NCI-H510A treated with DMSO at 0.1 percent for 48 hours (cell line): ENCODE data around the gene RYR1.
"Not testable (repeated sequence)": the region's sequence is repeated elsewhere in the genome, so short reads cannot be mapped to it uniquely, and the experiment has no call there.

ENCODE experiments used
- DNase-seq: peaks from one replicate; lab custom pipeline; 2025; lab: John Stamatoyannopoulos, UW

Gene RYR1

GRCh38 chr19:38561658-38562057, 128.2 kb downstream of the RYR1 start:
- DNase-seq: no peak

GRCh38 chr19:38562096-38562495, 128.6 kb downstream of the RYR1 start:
- DNase-seq: no peak

GRCh38 chr19:38563475-38563874, 130.0 kb downstream of the RYR1 start:
- DNase-seq: no peak

- no peak for DNase-seq
These were observed 131.6 kb downstream of the RYR1 start for GRCh38 chr19:38564981-38565690.

DNA sequence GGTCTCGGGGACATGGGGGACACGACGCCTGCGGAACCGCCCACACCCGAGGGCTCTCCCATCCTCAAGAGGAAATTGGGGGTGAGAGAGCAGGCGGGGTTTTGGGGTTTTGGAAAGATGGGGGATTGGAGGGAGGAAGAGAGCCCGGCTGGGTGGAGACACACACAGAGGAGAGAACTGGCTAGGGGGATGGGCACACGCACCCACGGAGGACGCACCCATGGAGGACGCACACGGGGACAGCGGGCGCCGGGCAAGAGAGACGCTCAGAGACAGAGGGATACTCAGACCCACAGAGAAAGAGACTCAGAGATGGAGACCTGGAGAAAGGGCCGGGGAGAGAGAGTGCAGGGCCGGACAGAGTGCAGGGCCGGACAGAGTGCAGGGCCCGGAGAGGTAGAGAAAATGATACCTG, 132.2 kb downstream of the RYR1 start:
- DNase-seq: no peak

DNA sequence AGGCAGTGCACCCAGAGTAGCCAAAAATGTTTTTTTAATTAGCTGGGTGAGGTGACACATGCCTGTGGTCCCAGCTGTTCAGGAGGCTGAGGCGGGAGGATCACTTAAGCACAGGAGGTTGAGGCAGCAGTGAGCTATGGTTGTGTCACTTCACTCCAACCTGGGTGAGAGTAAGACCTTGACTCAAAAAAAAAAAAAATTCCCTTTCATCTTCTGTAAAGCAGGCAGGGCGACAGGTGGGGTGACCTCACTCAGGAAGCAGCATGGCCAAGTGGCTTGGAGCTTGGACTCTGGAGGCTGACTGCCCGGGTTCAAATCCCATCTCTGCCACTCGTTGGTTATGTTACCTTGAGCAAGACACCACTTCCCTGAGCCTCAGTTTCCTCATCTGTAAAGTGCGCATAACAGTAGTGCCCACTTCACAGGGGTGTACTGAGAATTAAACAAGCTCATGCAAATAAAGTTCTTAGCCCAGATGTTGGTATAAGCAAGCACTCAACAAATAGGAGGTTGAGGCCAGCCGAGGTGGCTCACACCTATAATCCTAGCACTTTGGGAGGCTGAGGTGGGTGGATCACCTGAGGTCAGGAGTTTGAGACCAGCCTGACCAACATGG, 136.0 kb downstream of the RYR1 start:
- no peak for DNase-seq

DNA sequence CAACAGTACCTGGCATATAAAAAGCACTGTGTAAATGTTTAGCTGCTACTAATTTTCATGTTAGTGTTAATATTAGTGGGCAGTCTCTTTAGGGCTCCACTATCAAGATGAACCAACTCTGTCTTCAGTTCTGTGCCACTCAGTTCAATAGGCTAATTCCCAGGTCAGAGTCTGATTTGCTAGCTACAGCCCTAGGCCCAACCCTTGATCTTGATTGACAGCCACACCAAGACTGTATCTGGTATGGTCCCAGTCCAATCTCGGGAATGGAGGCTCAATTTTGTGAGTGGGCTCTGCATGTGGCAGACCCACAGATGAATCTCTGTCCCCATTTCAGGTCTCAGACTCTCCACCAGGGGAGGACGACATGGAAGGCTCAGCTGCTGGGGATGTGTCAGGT, 138.2 kb downstream of the RYR1 start:
- DNase-seq: no peak

DNA sequence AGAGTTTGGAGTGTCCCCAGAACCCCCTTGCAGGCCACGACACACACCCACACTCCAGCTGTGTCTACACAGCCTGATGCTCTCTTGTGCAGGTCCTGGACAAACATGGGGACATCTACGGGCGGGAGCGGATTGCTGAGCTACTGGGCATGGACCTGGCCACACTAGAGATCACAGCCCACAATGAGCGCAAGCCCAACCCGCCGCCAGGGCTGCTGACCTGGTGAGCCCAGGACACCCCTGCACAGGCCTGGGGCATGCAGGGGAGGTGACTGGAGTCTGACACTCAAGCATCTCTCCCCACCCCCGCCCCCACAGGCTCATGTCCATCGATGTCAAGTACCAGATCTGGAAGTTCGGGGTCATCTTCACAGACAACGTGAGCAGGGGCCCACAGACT, 144.3 kb downstream of the RYR1 start:
- no peak for DNase-seq

- DNase-seq: not testable (repeated sequence)
These were observed 145.8 kb downstream of the RYR1 start for GRCh38 chr19:38579304-38579703.

DNA sequence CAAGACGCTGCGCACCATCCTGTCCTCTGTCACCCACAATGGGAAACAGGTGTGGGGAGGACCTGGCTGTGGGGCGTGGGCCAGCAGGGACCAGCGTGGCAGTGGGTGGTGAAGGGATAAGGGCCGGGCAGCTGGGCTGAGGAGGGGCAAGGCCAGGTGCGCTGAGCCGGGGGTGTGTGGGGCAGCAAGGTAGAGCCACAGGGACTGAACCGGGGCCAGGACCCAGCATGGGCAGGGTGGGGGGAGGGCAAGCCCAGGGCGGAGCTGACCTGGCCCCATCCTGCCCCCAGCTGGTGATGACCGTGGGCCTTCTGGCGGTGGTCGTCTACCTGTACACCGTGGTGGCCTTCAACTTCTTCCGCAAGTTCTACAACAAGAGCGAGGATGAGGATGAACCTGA, 146.6 kb downstream of the RYR1 start:
- DNase-seq: no peak

DNA sequence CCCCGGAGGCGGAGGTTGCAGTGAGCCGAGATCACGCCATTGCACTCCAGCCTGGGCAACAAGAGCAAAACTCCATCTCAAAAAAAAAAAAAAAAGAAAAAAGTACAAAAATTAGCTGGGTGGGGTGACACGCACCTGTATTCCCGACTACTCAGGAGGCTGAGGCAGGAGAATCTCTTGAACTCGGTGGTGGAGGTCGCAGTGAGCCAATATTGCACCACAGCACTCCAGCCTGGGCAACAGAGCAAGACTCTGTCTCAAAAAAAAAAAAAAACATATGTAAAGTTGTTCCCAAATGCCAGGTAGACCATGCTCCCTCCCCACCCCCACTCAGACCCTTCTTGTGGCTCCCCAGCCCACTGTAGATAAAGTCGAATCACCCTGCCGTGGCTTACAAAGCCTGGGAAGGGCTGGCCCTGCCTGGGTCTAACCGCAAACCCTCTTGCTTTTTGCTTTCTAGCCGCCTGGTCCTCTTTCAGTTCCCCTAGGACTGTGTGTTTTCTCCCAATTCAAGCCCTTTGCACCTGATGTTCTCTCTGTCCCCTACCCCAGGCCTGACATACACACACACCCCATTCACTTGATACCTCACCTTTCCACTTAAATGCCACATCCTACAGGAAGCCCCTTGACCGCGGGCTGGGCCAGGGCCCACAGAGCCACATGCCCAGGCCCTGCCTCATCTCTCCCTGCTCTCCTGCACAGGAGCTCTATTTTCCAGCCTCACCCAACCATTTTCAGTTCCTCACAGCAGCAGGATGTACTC, 149.9 kb downstream of the RYR1 start:
- DNase-seq: no peak

DNA sequence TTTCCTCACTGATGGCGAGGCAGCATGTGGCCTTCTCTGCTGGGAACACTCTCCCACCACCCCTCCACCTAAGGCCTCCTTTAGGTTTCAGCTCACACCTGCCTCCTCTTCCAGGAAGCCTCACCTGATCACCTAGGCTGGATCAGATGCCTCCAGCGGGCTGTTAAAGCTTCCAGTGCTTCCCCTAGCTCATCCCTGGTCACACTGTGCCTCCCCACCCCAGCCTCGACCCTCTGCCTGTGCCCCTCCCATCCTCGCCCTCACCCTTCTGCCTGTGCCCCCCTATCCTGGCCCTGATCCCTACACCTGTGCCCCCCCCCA, 150.5 kb downstream of the RYR1 start:
- DNase-seq: no peak

GRCh38 chr19:38587562-38587961, 154.1 kb downstream of the RYR1 start:
- no peak for DNase-seq

- no peak for DNase-seq
These were observed 154.6 kb downstream of the RYR1 start for GRCh38 chr19:38588041-38588440.

- DNase-seq: no peak
These were observed 159.4 kb downstream of the RYR1 start for GRCh38 chr19:38592940-38593339.

DNA sequence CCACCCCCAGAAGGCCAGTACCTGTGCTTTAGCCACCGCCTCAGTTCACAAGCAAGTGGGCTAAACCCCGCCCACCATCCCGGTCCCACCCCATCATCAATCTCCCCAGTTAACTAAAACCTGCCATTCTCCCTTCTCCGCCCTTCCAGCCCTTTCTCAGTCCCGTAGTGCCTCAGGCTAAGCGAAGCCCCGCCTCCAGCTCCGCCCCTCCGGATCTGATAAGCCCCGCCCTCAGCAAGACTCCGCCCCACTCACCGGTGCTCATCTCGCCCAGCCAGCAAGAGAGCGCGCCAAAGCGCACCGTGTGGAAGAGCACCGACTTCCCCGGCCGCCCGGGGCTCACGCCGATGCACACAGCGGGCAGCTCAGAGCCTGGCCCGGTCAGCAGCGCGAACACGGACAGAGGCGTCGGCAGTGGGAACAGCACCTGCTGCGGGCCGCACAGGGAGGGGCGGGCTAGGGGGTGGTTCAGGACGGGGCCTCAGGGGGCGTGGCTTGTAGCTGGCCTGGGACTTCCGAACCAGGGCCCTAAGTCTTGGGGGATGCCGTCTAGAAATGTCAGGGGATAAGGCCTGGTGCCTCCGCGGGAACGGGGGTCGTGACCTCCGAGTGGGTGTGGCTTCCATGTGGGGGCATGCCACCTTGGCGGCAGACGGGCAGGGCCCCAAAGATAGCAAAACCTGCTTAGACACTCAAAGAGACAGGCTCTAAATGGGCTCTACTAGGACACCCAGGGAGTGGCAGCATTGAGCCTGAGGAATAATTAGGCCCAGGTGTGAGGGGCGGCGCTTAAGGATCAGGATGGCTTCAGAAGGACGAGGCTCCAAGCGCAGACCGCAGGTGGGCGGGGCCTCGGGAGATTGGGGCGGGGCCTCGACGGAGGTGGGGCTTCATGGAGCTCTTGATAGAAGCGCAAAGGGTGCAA, 162.8 kb downstream of the RYR1 start:
- DNase-seq: no peak

GRCh38 chr19:38597075-38597474, 163.6 kb downstream of the RYR1 start:
- DNase-seq: no peak

DNA sequence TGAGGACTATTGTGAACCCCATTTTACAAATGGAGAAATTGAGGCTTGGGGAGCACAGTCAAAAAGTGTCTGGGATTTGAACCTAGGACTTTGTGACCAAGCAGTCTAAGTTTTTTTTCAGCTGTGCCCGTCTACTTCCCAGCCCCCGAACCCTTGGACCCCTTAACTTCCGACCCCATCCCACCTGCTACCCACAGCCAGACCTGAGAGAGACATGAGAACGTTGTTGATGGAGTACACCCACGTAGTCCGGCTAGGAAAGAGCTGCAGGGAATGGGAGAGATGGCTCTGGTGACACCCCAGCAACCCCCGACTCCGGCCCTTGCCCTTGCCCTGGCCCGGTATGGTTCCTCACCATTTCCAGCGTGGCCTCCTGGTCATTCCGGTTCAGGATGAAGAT, 166.2 kb downstream of the RYR1 start:
- no peak for DNase-seq

- DNase-seq: not testable (repeated sequence)
These were observed 169.4 kb downstream of the RYR1 start for GRCh38 chr19:38602856-38603255.

GRCh38 chr19:38606131-38606530, 172.6 kb downstream of the RYR1 start:
- DNase-seq: no peak

- no peak for DNase-seq
These were observed 180.8 kb downstream of the RYR1 start for GRCh38 chr19:38614289-38614688.

- no peak for DNase-seq
These were observed 181.6 kb downstream of the RYR1 start for GRCh38 chr19:38615007-38615581.
